Measurements from ENCODE around the gene IL9R.
"Not testable (repeated sequence)": the region's sequence is repeated elsewhere in the genome, so short reads cannot be mapped to it uniquely, and the experiment has no call there.

The IL9R gene

DNA sequence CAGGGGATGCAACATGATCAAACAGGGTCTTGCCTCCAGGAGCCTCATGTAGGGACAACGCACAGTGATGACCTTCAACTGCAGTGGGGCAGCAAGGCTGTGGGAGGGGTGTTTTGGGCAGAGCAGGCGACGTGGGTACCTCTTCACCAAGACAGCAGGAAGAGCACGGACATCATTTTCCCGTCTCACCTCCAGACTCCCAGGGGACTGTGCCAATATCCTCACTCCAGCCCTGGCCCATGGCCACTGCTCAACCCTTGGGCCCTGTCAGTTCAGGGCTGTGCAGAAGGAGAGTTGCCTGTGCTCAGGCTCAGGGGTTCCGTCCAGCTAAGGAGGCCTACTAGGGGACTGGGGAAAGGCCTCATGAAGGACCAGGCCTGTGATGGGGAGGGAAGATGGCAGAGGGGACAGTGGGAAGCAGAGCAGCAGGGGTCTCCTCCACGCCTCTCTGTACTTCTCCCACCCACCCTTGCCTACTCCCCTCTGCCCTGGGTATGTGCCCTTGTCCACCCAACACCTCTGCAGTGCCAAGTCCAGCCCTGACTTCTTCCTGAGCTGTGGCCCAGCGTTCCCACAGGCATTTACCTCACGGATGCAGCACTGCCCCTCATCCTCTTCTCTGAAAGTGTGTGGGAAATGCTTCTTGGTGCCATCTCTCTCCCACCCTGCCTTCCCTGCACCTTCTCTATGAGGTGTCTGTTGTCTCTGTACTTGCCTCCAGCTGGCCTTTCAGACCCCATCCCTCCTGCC, 1.4 kb downstream of the IL9R start:
- no peak for DNase-seq

- not testable (repeated sequence) for DNase-seq
Measured at GRCh38 chrX:155999751-156000150, 2.3 kb downstream of the IL9R start.

GRCh38 chrX:156000361-156000926, 2.9 kb downstream of the IL9R start:
- no peak for DNase-seq

GRCh38 chrX:156001001-156001666, 3.6 kb downstream of the IL9R start:
- no peak for DNase-seq

- DNase-seq = no peak
Measured at GRCh38 chrX:156001667-156002021, 4.1 kb downstream of the IL9R start.

- no peak for DNase-seq
Measured at GRCh38 chrX:156002507-156002906, 5.0 kb downstream of the IL9R start.

- DNase-seq = no peak
Measured at GRCh38 chrX:156003486-156004185, 6.1 kb downstream of the IL9R start.

GRCh38 chrX:156004256-156004655, 6.8 kb downstream of the IL9R start:
- no peak for DNase-seq

- DNase-seq = no peak
Measured at GRCh38 chrX:156004740-156005139, 7.2 kb downstream of the IL9R start.

DNA sequence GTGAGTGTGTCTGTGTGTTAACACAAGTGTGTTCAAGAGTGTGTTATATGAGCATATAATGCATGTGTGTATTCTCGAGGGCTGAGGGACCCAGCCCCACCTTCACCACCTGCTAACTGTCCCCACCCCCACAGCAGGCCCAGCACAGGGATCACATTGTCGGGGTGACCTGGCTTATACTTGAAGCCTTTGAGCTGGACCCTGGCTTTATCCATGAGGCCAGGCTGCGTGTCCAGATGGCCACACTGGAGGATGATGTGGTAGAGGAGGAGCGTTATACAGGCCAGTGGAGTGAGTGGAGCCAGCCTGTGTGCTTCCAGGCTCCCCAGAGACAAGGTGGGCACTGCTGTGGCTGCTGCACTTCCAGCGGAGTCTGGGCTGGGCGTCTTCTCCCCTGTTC, 7.6 kb downstream of the IL9R start:
- no peak for DNase-seq

DNA sequence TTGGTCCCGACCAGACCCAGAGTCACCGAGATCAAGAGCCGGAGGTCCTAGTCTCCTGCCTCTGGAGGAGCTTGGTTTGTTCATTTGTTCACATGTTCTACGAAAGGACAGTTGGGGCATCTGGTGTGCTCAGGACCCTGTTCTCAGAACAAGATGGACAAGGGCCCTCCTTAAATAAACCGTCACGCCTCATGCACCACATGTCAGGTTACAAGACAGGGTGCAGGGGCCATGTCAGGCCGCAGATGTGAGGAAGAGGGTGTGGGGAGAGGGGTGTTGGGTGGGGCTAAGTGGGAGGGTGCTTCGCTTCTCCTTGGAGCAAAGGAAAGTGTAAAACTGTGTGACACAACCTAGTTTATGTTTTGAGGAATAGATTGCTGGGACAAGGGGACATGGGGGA, 9.0 kb downstream of the IL9R start:
- not testable (repeated sequence) for DNase-seq

DNA sequence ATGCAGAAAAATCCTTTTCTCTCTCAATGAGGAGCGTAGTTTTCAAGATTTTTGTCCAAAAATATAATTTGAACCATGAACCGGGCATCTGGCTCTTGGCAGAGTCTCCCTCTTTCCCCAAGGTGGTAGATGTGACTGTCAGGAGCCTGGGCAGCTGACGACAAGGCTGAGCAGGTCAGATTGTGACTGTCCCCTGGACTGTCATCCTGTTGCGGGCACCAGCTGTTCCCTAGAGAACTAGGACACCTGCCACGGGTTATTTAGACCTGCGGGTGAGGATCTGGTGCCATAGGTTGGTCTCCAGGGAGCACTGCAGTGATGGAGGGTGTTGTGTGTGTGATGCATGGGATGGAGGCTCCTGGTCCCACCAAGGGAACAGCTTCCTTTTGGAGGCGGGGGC, 10.9 kb downstream of the IL9R start:
- not testable (repeated sequence) for DNase-seq

DNA sequence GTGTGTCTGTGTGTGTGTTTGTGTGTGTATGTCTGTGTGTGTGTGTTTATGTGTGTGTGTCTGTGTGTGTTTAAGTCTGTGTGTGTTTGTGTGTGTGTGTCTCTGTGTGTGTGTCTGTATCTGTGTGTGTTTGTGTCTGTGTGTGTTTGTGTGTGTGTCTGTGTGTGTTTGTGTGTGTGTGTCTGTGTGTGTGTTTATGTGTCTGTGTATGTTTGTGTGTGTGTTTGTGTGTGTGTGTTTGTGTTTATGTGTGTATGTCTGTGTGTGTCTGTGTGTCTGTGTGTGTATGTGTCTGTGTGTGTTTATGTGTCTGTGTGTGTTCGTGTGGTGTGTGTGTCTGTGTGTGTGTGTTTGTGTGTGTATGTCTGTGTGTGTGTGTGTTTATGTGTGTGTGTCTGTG, 11.4 kb downstream of the IL9R start:
- DNase-seq = no peak

DNA sequence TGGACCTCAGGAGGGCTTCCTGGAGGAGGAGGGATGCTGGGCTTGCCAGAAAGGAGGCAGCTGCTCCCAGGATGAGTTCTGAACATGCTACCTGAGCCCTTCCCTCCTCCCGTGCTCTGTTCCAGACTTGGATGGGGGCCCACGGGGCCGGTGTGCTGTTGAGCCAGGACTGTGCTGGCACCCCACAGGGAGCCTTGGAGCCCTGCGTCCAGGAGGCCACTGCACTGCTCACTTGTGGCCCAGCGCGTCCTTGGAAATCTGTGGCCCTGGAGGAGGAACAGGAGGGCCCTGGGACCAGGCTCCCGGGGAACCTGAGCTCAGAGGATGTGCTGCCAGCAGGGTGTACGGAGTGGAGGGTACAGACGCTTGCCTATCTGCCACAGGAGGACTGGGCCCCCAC, 12.2 kb downstream of the IL9R start:
- not testable (repeated sequence) for DNase-seq

GRCh38 chrX:156013286-156013953, 15.9 kb downstream of the IL9R start:
- DNase-seq = not testable (repeated sequence)

DNA sequence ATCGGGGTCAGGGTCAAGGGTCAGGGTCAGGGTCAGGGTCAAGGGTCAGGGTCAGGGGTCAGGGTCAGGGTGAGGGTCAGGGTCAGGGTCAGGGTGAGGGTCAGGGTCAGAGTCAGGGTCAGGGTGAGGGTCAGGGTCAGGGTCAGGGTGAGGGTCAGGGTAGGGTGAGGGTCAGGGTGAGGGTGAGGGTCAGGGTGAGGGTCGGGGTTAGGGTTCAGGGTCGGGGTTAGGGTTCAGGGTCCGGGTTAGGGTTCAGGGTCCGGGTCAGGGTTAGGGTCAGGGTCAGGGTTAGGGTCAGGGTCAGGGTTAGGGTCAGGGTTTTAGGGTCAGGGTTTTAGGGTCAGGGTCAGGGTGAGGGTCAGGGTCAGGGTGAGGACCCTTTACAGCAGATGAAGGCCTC, 22.4 kb downstream of the IL9R start:
- DNase-seq = not testable (repeated sequence)

- DNase-seq = not testable (repeated sequence)
Measured at GRCh38 chrX:156023002-156023401, 25.5 kb downstream of the IL9R start.

- DNase-seq = not testable (repeated sequence)
Measured at GRCh38 chrX:156024949-156025492, 27.5 kb downstream of the IL9R start.

GRCh38 chrX:156028653-156029237, 31.2 kb downstream of the IL9R start:
- not testable (repeated sequence) for DNase-seq

GRCh38 chrX:156029296-156029695, 31.8 kb downstream of the IL9R start:
- not testable (repeated sequence) for DNase-seq

DNA sequence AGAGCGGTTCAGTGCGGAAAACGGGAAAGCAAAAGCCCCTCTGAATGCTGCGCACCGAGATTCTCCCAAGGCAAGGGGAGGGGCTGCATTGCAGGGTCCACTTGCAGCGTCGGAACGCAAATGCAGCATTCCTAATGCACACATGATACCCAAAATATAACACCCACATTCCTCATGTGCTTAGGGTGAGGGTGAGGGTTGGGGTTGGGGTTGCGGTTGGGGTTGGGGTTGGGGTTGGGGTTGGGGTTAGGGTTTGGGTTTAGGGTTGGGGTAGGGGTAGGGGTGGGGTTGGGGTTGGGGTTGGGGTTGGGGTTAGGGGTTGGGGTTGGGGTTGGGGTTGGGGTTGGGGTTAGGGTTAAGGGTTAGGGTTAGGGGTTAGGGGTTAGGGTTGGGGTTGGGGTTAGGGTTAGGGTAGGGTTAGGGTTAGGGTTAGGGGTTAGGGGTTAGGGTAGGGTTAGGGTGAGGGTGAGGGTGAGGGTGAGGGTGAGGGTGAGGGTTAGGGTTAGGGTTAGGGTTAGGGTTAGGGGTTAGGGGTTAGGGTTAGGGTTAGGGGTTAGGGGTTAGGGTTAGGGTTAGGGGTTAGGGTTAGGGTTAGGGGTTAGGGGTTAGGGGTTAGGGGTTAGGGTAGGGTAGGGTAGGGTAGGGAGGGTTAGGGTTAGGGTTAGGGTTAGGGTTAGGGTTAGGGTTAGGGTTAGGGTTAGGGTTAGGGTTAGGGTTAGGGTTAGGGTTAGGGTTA, 32.4 kb downstream of the IL9R start:
- not testable (repeated sequence) for DNase-seq

GRCh38 chrX:156030474-156030873, 33.0 kb downstream of the IL9R start:
- not testable (repeated sequence) for DNase-seq

All from activated CD8-positive, alpha-beta memory T cell treated with anti-CD3 and anti-CD28 coated beads, Interleukin-2, amount 50 U/mL, for 48 hours (primary cell).